Raji (cell line): ENCODE results near the gene BTNL9.

Experiments
- POLR2A ChIP-seq: IDR thresholded peaks from 2 replicates; pipeline ENCODE4 v1.6.1; 2011; ENCODE audit warnings: low read depth, low read length, control low read depth; ENCODE audit not compliant: insufficient read depth

Gene BTNL9

DNA sequence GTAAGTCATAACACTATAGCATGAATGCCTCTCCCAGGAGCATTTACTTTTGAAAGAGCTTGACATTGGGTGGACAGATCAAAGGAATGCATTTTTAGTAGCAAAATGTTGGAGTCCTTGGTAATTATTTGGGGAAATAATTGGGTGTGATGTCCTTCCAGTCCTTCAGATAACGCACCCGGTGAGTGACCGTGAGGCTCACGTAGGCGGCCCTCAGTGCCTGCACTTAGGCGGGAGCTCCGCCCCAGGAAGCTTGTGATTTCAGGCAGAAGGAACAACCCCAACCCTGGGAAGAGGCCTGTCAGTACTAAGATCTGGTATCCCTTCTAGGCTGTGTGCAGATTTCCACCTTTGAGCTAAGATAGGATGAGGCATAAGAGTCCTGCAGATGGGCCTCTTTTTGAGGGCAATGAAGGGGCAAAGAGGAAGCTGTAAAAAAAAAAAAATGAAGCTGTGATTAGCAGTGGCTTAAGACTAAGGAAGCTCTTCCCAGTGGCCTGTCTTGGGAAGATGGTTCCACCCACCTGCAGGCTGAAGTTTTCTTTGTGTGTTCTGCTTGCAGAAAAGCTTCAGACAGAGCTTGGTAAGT, 14.9 kb downstream of the BTNL9 start:
- TF ChIP-seq POLR2A: no peak

DNA sequence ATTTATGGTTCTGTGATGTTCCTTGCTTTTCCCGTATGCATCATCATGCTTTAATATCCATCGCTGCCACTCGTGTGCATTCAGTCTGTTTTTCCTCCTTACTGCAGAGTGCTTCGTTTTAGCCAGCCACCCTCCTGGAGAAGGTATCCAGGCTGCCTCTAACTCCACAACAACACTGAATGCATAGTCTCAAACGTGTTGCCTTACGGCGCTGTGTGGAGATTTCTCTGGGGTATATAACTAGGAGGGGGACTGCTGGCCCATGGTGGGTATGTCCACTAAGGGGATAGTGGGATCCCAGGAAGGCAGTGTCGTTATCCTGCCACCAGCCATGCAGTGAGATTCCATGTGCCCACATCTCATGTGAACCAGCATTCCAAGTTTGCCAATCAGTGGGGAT, 16.4 kb downstream of the BTNL9 start:
- no peak for TF ChIP-seq POLR2A

DNA sequence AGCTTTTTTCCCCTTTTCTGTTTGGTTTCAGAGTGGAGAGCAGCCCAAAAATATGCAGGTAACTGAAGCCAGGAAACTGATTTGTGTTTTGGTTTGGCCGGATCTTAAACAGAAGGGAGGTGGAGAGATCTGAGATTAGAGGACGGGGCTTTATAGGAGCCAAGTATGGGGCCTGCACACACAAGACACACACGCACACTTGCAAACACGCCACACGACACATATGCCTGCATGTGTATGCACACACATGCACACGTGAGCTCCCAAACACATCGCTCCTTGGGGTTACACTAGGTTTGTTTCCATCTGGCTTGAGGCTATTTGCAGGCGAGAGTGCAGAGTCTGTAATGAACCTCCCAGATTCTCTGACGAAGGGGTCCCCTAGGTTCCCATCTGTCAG, 18.3 kb downstream of the BTNL9 start:
- TF ChIP-seq POLR2A: no peak

DNA sequence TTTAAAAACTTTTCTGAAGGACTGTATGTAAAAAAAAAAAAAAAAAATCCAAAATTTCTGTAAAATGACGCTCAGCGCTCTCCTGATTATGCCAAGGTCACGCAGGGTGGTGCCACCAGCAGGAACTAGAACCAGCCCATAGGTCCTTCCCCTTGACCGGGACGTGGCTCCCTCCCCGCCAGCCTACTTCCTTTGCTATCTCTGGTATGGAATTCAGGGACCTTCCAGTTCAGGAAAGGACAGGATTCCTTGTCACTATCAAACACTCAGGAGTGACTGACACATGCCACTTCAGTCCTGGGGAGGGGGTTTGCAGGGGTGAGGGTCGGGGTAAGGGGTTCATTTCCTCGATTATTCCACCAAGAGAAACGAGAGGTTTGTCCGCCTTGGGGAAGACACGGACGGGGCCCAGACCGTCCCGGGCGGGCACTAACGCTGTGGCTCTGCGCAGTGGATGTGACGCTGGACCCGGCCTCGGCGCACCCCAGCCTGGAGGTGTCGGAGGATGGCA, 18.8 kb downstream of the BTNL9 start:
- TF ChIP-seq POLR2A: no peak

DNA sequence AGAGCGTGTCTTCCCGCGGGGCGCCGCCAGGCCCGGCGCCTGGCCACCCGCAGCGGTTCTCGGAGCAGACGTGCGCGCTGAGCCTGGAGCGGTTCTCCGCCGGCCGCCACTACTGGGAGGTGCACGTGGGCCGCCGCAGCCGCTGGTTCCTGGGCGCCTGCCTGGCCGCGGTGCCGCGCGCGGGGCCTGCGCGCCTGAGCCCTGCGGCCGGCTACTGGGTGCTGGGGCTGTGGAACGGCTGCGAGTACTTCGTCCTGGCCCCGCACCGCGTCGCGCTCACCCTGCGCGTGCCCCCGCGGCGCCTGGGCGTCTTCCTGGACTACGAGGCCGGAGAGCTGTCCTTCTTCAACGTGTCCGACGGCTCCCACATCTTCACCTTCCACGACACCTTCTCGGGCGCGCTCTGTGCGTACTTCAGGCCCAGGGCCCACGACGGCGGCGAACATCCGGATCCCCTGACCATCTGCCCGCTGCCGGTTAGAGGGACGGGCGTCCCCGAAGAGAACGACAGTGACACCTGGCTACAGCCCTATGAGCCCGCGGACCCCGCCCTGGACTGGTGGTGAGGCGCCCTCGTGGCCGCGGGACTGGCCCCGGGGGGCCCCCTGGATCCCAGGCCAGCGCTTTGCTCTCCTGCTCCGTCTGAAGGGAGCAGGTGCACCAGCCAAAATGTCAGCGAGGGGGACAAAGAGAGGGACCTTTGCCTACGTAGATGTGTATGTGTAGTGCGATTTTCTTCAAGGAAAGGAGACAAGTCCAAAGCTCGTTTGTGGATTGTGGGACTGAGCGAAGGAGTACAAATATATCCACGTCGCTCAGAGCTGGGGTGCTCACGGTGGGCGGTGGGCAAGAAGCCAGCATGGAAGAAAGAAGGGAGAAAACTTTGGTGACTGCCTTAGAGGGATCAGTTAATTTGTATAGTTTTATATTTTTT, 19.5 kb downstream of the BTNL9 start:
- no peak for TF ChIP-seq POLR2A

DNA sequence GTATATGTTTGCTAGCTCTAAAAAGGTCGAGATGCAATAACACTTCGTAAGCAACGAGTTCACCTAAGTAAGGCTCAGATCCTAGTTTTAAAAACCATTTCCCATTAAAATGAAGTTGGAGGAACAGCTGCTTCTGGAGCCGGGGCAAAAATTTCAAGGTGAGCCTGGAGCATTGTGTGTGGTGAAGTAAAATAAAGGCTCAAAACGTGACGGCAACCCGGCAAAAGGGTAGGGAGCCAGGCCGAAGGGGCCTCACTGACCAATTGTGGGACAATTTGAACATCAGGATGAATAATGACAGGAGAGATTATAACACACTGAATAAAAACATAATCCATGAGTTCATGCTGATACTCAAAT, 20.1 kb downstream of the BTNL9 start:
- no peak for TF ChIP-seq POLR2A

DNA sequence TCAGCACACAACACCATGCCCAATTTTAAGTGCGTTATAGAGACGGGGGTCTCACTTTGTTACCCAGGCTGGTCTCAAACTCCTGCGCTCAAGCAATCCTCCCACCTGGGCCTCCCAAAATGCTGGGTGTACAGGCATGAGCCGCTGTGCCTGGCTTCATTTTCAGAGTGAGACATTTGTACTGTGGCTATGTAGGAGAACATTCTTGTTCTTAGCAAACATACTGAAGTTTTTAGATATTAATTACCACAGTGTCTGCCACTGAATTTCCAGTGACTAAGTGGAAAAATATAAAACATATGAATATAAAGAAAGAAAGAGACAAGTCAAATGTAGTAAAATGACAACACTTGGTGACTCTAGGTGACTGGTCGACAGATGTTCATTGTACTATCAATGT, 20.9 kb downstream of the BTNL9 start:
- TF ChIP-seq POLR2A: no peak

DNA sequence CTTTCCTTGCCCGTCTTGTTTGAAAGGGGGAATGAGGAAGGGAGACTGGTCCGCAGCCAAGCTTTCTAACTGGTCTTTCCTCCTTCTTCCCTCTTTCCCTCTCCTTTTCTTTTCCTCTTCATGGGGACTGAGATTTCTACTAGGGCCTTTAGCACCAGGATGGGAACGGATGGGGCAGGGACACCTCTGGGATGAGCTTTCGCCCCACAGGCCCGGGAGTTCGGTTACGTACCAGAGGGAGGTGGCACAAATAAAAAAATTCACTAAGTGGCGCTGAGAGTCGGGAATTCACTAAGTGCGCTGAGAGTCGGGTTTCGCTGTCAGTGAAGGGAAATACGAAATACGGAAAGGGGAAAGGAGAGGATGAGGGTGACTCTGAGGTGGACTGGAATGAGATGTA, 21.6 kb downstream of the BTNL9 start:
- no peak for TF ChIP-seq POLR2A

DNA sequence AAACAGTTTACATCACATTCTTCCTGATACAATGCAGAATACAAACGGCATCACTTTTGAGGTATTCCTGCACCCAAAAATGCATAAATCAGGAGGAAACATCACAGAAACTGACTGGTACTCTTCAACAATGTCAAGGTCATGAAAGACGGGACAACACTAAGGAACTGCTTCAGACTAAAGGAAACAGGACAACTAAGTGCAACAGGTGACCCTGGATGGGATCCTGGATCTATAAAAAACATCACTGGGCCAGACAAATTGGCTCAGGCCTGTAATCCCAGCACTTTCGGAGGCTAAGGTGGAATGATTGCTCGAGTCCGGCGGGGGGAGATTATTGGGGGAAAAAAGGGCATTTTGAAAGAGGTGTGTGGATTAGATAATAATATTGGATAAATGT, 22.6 kb downstream of the BTNL9 start:
- no peak for TF ChIP-seq POLR2A

DNA sequence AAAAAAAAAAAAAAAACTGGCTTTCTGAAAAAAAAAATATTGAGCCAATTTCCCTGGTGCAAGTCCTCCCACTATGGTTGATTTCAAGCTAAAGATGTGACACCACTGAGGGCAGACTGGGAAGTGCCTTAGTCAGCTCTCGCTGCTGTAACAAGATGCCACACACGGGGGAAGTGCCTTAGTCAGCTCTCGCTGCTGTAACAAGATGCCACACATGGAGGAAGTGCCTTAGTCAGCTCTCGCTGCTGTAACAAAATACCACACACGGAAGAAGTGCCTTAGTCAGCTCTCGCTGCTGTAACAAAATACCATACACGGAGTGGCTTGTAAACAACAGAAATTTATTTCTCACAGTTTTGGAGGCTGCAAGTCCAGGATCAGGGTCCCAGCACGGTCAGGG, 23.4 kb downstream of the BTNL9 start:
- TF ChIP-seq POLR2A: no peak

DNA sequence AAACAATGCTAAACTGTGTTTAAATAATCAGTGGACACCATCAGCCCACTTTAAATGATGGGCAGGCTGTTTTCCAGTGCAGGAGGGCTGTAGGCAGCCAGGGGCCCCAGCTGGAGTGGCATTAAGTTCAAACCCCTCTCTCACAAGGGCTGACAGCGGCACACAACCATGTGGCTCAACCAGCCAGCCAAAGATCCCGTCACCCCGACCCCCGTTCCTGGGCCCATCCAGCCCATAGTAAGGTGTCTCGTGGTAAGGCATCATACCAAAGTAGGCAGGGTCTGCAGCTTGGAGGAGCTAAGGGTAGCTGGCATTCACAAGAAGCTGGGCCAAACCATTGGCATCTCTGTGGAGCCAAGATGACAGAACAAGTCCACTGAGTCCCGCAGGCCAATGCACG, 24.9 kb downstream of the BTNL9 start:
- no peak for TF ChIP-seq POLR2A

DNA sequence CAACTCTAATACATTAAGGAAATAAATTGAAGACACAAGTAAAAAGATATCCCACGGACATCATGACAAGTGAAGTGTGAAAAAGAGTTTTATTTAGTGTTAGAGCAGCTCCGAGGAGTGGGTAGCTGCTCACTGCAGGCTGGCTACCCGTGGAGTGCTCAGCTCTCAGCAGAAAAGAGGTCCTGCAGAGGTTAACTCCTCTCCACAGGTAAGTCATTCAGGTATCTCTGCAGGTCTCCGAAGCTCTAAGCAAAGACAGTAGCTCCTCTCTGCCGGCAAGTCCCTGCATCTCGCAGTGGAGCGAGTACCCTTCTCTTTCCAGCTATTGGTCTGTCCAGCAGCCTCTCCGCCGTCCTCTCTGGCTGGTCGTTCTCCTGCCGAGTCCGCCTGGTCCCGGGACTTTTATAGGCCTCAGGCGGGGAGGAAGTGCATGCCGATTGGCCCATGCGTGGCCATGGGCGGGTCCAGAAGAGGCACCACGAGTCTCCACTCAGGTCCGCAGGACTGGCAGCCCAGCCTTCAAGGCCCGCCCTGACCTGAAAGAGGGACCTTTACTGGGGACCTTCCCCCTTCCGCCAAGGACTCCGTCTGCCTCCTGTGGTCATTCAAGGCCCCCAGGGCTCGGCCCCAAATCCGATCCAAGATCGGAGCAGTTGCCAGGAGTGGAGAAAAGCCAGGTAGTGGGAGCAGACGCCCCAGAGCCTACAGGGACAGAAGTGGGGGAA, 29.9 kb downstream of the BTNL9 start:
- TF ChIP-seq POLR2A: no peak

DNA sequence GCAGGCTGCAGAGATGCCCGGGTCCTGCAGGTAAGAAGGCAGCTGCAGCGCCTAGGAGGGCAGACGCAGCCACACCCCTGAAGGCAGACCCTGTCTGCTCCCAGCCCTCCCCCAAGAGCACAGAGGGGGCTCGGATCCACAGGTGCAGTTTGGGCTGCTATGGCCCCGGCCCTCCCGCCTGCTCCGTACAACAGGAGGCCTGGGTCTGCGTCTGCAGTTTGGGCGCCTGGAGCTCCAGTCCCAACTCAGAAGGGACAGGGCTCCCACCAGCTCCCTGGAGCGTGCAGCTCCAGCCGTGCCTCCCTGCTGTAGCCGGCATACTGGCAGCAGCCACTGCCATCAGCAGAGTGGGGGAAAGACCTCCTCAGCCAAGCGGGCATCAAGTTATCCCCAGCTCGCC, 30.5 kb downstream of the BTNL9 start:
- TF ChIP-seq POLR2A: no peak

DNA sequence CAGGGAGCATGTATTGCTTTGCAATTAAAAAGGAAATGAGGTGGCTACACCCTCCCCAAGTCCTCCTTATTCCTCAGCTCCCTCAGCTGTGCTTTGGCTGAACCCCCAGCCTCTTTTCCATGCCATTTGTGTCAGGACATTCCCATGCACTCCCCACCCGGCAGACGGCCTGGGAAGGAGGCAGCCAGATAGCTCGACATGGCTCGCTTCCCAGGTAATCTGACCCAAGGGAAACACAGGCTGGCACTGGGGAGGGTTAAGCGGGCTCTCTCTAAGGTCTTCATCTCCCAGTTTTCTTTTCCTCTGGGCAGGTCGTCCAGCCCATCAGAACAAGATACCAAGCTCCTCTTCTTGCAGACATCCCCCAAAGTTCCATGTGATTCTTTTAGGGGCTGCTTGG, 31.2 kb downstream of the BTNL9 start:
- TF ChIP-seq POLR2A: no peak

DNA sequence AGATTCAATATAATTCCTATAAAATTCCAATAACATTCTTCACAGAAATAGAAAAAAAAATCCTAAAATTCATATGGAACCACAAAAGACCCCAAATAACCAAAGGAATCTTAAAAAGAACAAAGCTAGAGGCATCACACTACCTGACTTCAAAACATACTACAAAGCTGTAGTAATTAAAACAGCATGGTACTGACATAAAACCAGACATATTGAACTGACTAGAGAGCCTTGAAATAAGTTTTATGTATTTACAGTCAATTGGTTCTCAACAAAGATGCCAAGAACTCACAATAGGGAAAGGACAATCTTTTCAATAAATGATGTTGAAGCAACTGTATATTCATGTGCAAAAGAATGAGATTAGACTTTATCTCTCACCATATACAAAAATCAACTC, 36.9 kb downstream of the BTNL9 start:
- TF ChIP-seq POLR2A: no peak

DNA sequence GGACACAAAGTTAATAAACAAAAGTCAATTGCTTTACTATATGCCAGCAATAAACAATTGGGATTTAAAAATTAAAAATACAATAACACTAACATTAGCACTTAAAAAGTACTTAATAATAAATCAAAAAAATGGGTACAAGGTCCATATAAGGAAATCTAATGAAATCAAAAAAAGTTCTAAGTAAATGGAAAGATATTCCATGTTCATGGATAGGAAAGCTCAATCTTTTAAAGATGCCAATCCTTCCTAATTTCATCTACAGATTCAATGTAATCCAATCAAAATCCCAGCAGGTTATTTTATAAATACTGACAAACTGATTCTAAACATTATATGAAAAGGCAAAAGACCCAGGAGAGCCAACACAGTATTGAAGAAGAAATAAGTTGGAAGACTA, 41.9 kb downstream of the BTNL9 start:
- no peak for TF ChIP-seq POLR2A
